Activated T-helper 17 cell treated with anti-CD3 and anti-CD28 coated beads, Interleukin-2, amount 50 U/mL, for 72 hours (primary cell): ENCODE data around the gene TSHR. TPM values are rescaled to one million over a fixed set of nuclear protein-coding genes. Genes with fewer than 3 reads are reported as not detected.
"Not testable (repeated sequence)": the region's sequence is repeated elsewhere in the genome, so short reads cannot be mapped to it uniquely, and the experiment has no call there.

ENCODE experiments used
- ATAC-seq: fragments of 150-1000 bp; cut with Tn5 transposase; replicated peaks from 2 replicates; pipeline ENCODE4 v1.10.0; 2021; ENCODE audit warnings: mild to moderate bottlenecking, moderate library complexity
- H3K27ac Mint-ChIP-seq: one replicate; pipeline ENCODE4 v1.8.0; 2022; ENCODE audit warnings: mixed read lengths
- H3K27me3 Mint-ChIP-seq: one replicate; pipeline ENCODE4 v1.8.0; 2022; ENCODE audit warnings: mixed read lengths
- H3K36me3 Mint-ChIP-seq: one replicate; pipeline ENCODE4 v1.8.0; 2022; ENCODE audit warnings: low read depth, mild to moderate bottlenecking, mixed read lengths
- H3K4me1 Mint-ChIP-seq: one replicate; pipeline ENCODE4 v1.8.0; 2022; ENCODE audit warnings: mixed read lengths
- H3K4me3 Mint-ChIP-seq: one replicate; pipeline ENCODE4 v1.8.0; 2022; ENCODE audit warnings: mild to moderate bottlenecking, mixed read lengths
- H3K9me3 Mint-ChIP-seq: one replicate; pipeline ENCODE4 v1.8.0; 2022; ENCODE audit warnings: mixed read lengths
- total RNA-seq, 2 donors: library from RNA; stranded (reverse); gene quantifications; one replicate each; pipeline ENCODE4 v1.2.3, GENCODE V29; 2022

Gene TSHR
- total RNA-seq, 2 donors from 2014 or later, result 0.50 TPM; not detected in 1

- no peaks in the 10 kb centered on the region for H3K36me3 Mint-ChIP-seq
- peak; percentile 60 for ATAC-seq
- H3K4me1 Mint-ChIP-seq, result no peaks in the 10 kb centered on the region
- H3K9me3 Mint-ChIP-seq, result no peaks in the 10 kb centered on the region
- peaks cover 5% of the 10 kb centered on the region for H3K27me3 Mint-ChIP-seq
- H3K27ac Mint-ChIP-seq, result no peak overlapping the region
- H3K4me3 Mint-ChIP-seq, result no peak overlapping the region
Observed at GRCh38 chr14:81042438-81042837, 87.0 kb downstream of the TSHR start.

- Mint-ChIP-seq H3K9me3 (peaks cover 18% of the 10 kb centered on the region), H3K4me1 (no peaks in the 10 kb centered on the region), H3K36me3 (no peaks in the 10 kb centered on the region)
Observed at GRCh38 chr14:81051547-81051946, 96.1 kb downstream of the TSHR start.

GRCh38 chr14:81054057-81054456, 98.6 kb downstream of the TSHR start:
- not testable (repeated sequence) for H3K27ac Mint-ChIP-seq, H3K4me1 Mint-ChIP-seq, H3K36me3 Mint-ChIP-seq, ATAC-seq, H3K27me3 Mint-ChIP-seq, H3K4me3 Mint-ChIP-seq
- H3K9me3 Mint-ChIP-seq, result peaks cover 18% of the 10 kb centered on the region

More at GRCh38 chr14:81051547-81051946, 96.1 kb downstream of the TSHR start:
- no peak overlapping the region for H3K27ac Mint-ChIP-seq
- no peak overlapping the region for H3K4me3 Mint-ChIP-seq
- no peak for ATAC-seq
- H3K27me3 Mint-ChIP-seq, result no peaks in the 10 kb centered on the region

- Mint-ChIP-seq H3K27me3 (no peaks in the 10 kb centered on the region), H3K4me1 (no peaks in the 10 kb centered on the region)
- ATAC-seq, result no peak
Observed at GRCh38 chr14:81055971-81056370, 100.5 kb downstream of the TSHR start.

GRCh38 chr14:81062380-81062779, 107.0 kb downstream of the TSHR start:
- Mint-ChIP-seq H3K4me3 (no peak overlapping the region), H3K9me3 (no peaks in the 10 kb centered on the region), H3K36me3 (no peaks in the 10 kb centered on the region), H3K4me1 (no peaks in the 10 kb centered on the region), H3K27me3 (peaks cover 3% of the 10 kb centered on the region), H3K27ac (no peak overlapping the region)
- no peak for ATAC-seq

More at GRCh38 chr14:81055971-81056370, 100.5 kb downstream of the TSHR start:
- Mint-ChIP-seq H3K4me3 (no peak overlapping the region), H3K36me3 (no peaks in the 10 kb centered on the region), H3K9me3 (peaks cover 18% of the 10 kb centered on the region), H3K27ac (no peak overlapping the region)

GRCh38 chr14:81062816-81063215, 107.4 kb downstream of the TSHR start:
- H3K27me3 Mint-ChIP-seq, result peaks cover 3% of the 10 kb centered on the region
- no peak overlapping the region for H3K27ac Mint-ChIP-seq
- no peak overlapping the region for H3K4me3 Mint-ChIP-seq
- H3K4me1 Mint-ChIP-seq, result no peaks in the 10 kb centered on the region
- peak; percentile 29 for ATAC-seq
- no peaks in the 10 kb centered on the region for H3K36me3 Mint-ChIP-seq
- H3K9me3 Mint-ChIP-seq, result no peaks in the 10 kb centered on the region

- ATAC-seq, result no peak
Observed at GRCh38 chr14:81066672-81067071, 111.3 kb downstream of the TSHR start.

GRCh38 chr14:81067156-81067555, 111.7 kb downstream of the TSHR start:
- peaks cover 6% of the 10 kb centered on the region for H3K9me3 Mint-ChIP-seq
- no peaks in the 10 kb centered on the region for H3K27me3 Mint-ChIP-seq
- H3K27ac Mint-ChIP-seq, result no peak overlapping the region
- ATAC-seq, result no peak
- H3K4me1 Mint-ChIP-seq, result no peaks in the 10 kb centered on the region
- H3K4me3 Mint-ChIP-seq, result no peak overlapping the region
- H3K36me3 Mint-ChIP-seq, result no peaks in the 10 kb centered on the region

More at GRCh38 chr14:81066672-81067071, 111.3 kb downstream of the TSHR start:
- Mint-ChIP-seq H3K9me3 (peaks cover 6% of the 10 kb centered on the region), H3K4me1 (no peaks in the 10 kb centered on the region), H3K4me3 (no peak overlapping the region), H3K27me3 (no peaks in the 10 kb centered on the region), H3K36me3 (no peaks in the 10 kb centered on the region), H3K27ac (no peak overlapping the region)

GRCh38 chr14:81068176-81068782, 112.9 kb downstream of the TSHR start:
- no peak for ATAC-seq
- no peaks in the 10 kb centered on the region for H3K27me3 Mint-ChIP-seq
- peaks cover 6% of the 10 kb centered on the region for H3K9me3 Mint-ChIP-seq
- H3K4me1 Mint-ChIP-seq, result no peaks in the 10 kb centered on the region
- no peak overlapping the region for H3K27ac Mint-ChIP-seq
- H3K4me3 Mint-ChIP-seq, result no peak overlapping the region
- no peaks in the 10 kb centered on the region for H3K36me3 Mint-ChIP-seq

- Mint-ChIP-seq H3K4me3 (no peak overlapping the region), H3K27me3 (no peaks in the 10 kb centered on the region), H3K36me3 (no peaks in the 10 kb centered on the region), H3K27ac (no peak overlapping the region), H3K9me3 (peaks cover 6% of the 10 kb centered on the region), H3K4me1 (no peaks in the 10 kb centered on the region)
- no peak for ATAC-seq
Observed at GRCh38 chr14:81070511-81070910, 115.1 kb downstream of the TSHR start.

GRCh38 chr14:81085596-81085995, 130.2 kb downstream of the TSHR start:
- H3K27ac Mint-ChIP-seq, result no peak overlapping the region
- H3K27me3 Mint-ChIP-seq, result no peaks in the 10 kb centered on the region
- H3K4me1 Mint-ChIP-seq, result no peaks in the 10 kb centered on the region
- no peak overlapping the region for H3K4me3 Mint-ChIP-seq
- no peaks in the 10 kb centered on the region for H3K36me3 Mint-ChIP-seq
- H3K9me3 Mint-ChIP-seq, result no peaks in the 10 kb centered on the region
- no peak for ATAC-seq

GRCh38 chr14:81087230-81087629, 131.8 kb downstream of the TSHR start:
- no peak overlapping the region for H3K27ac Mint-ChIP-seq
- no peaks in the 10 kb centered on the region for H3K36me3 Mint-ChIP-seq
- ATAC-seq, result no peak
- no peaks in the 10 kb centered on the region for H3K4me1 Mint-ChIP-seq
- no peaks in the 10 kb centered on the region for H3K27me3 Mint-ChIP-seq
- no peaks in the 10 kb centered on the region for H3K9me3 Mint-ChIP-seq
- H3K4me3 Mint-ChIP-seq, result no peak overlapping the region

- no peak for ATAC-seq
- Mint-ChIP-seq H3K27ac (no peak overlapping the region), H3K4me3 (no peak overlapping the region), H3K27me3 (no peaks in the 10 kb centered on the region), H3K4me1 (no peaks in the 10 kb centered on the region), H3K36me3 (no peaks in the 10 kb centered on the region), H3K9me3 (no peaks in the 10 kb centered on the region)
Observed at GRCh38 chr14:81091139-81091538, 135.7 kb downstream of the TSHR start.

- no peak for ATAC-seq
- Mint-ChIP-seq H3K27me3 (no peaks in the 10 kb centered on the region), H3K4me3 (no peak overlapping the region), H3K36me3 (no peaks in the 10 kb centered on the region), H3K4me1 (no peaks in the 10 kb centered on the region), H3K9me3 (no peaks in the 10 kb centered on the region), H3K27ac (no peak overlapping the region)
Observed at GRCh38 chr14:81091660-81092059, 136.2 kb downstream of the TSHR start.

GRCh38 chr14:81093651-81094050, 138.2 kb downstream of the TSHR start:
- H3K27ac Mint-ChIP-seq, result no peak overlapping the region
- H3K4me3 Mint-ChIP-seq, result no peak overlapping the region
- H3K27me3 Mint-ChIP-seq, result no peaks in the 10 kb centered on the region
- no peaks in the 10 kb centered on the region for H3K36me3 Mint-ChIP-seq
- ATAC-seq, result no peak
- no peaks in the 10 kb centered on the region for H3K4me1 Mint-ChIP-seq
- H3K9me3 Mint-ChIP-seq, result no peaks in the 10 kb centered on the region

- no peak overlapping the region for H3K4me3 Mint-ChIP-seq
- no peaks in the 10 kb centered on the region for H3K36me3 Mint-ChIP-seq
- no peaks in the 10 kb centered on the region for H3K9me3 Mint-ChIP-seq
- H3K4me1 Mint-ChIP-seq, result no peaks in the 10 kb centered on the region
- H3K27me3 Mint-ChIP-seq, result no peaks in the 10 kb centered on the region
- H3K27ac Mint-ChIP-seq, result no peak overlapping the region
- ATAC-seq, result no peak
Observed at GRCh38 chr14:81095539-81095938, 140.1 kb downstream of the TSHR start.
